ENCODE measurements around the gene MSX2.

The MSX2 gene

DNA sequence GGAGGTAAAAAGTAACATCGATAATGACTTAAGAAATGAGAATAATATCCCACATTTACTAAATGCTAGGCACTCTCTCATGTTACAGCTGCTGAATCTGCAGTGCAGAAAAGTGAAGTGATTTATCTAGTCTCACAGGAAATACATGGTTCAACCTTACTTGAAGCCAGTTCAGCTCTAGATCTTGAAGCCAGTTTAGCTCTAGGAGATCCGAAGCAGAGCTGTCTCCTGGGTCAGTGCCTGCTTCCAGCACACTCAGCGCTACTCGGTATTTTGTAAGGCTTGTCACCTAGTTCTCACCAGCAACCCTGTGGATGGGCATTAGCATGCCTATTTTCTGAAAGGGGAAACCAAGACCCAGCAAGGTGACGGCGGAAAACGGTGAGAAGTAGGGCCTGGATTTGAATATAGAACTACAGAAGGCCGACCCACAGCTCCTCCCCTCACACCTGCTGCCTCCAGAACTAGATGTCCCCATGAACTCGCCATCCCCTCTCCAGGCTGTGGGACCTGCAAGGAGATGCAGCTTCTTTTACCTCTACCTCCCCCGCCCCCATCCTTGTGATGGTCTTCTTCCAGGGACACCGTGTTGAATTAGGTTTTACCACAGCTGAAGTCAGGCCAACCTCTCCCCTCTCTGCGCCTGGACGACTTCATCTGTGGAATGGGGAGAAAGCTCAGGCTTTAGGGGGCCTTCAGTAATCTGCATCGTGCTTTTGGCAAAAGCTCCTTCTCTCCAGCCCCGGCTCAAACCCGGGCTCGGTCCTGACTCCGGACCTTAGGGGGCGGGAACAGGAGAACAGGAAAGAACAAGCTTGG lies 4.4 kb upstream of the MSX2 start:
- DNase-seq, result no peak

DNA sequence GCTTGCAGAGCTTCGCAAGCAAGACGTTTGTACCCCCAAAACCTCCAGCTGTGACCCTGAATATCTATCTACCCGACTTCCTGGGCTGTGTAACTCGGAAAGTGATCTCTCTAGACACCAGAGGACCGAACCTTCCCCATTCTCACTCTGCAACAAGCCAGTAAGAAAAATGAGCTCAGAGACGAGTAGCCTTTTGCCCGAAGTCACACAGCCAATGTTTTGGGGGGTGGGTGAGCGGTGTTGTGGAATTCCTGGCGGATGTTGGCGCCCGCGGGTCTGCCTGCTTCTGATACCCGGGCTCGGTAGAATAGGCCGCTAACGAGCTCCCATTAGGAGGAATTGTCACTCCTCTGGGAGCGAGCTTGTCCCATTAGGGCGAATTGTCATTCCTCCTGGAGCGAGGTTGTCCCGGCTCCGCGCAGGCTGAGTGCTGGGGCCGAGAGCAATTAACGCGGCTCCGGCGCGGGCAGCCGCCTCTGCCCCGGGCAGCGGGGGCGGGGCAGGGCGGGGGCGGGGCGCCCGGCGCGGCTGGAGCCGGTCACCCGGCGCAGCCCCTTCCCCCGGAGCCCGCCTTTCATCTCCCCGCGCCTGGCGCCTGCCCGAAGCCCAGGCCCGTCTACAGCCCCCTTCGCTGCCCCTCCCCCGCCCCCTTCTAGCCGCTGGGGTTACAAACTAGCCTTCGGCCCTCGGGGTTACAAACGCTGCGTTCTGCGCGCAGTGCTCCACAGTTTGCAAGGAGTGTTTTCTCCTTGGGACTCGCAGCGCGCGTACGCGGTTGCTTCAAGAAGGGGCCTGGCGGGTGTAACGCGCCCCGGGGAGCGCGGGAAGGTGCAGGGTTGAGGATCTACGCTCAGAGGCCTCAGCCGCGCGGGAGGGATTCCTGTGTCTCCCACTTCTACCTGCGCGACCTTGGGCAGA lies 3.5 kb upstream of the MSX2 start:
- no peak for DNase-seq

DNA sequence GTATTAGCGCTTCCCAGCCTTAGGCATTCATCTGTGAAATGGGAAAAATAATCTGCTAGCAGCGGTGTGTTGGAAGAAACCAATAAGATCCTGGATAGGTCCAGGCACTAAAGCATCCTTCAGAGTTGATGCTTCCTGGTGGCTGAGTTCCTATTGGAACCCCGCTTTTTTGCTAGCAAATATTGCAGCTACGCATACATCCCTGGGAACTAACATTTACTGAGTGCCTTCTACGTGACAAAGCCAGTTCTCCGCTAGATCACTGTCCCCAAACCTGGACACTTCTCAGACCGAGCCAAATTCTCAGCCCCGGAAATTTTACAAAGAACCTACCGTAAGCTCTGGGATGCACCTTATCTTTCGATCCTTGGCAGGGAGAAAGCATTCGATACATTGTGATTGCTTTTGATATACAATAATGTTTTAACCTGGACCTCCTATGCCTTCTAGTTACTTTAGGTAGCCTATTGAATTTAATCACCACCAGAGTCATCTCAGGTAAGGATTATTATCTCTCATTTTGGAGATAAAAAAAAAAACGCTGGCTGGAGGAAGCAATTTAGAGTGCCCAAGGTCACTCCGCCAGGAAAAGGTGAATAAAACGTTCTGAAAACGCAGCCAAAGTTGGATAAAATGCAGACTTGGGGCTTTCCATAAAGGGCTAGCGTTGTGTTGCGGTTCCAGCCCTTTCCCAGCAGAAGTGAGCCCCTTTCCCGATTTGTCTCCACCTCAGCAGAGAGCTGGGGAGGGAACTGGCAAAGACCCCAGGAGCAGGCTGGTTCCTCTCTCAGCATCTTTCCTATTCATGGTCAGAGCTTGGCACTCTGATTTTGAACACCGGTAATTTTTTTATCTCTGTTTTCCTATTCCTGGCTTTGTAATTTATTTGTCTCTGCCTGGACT lies 2.6 kb upstream of the MSX2 start:
- no peak for DNase-seq

DNA sequence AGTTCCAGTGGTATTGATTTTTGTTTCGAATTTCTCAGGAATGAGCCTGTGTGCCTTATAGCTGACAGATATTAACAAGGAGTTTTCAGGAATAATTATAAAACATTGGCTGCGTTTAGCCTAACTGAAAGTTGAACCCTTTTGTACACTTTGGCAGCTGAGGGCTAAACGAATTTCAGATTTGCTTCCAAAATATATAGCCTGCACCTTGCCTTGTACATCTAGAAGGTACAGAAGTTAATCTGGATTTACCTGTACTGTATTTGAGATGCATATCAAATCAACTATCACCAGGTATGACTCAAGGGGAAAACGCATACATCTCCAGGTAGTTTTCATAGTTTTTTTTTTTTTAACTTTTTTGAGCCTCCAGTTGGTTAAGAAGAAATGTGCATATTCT lies 1.9 kb upstream of the MSX2 start:
- no peak for DNase-seq

DNA sequence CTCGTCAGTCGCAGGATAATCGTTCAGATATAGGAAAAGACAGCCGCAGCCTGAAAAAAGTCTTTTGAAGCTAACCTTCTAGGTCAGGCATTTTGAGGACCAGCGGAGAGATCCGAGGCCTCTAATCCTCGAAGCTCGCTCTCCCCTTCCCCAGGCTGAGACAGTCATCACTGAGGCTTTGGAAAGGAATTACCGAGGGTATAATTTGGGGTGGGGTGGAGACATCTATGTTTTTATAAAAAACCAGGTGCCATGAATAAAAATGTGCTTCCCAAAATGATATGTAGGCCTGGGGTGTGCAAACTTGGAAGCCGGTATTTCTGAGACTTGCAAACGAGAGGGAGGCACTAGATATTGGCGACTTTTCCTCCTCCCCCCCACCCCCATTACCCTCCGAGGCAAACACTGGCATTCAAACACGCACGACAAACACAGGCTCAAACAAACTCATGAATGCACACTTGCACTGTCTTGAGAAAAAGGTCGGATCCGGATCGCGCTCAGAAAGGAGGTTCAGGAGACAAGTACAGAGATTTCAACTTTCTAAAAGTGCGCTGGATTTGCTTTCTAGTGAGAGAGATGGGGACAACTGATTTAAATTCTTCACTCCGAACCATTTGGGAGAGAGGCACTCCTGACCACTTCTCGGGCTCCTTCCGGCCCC lies 935 bp upstream of the MSX2 start:
- DNase-seq, result no peak

DNA sequence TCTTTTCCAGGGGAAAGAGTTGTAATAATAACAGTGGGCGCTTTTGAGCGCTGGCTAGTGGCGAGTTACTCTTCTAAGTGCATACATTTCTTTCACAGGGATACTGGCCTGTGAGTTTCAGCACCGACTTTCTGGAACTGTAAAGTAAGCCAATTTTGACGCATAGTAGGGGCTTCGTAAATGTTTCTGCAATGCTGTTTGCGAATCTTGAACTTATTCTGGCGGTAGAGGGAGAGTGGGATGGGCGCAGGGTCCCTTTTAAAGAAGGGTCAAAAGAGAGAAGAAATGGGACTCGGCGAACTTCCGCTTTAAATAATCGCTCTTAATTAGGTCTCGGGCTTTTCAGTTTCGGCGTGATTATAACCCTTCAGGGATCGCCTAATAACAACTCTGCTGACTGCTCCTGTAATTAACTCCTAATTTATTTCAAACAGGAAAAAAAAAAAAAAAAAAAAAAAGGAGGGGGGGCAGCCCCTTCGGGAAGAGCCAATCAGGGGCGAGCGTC lies 351 bp upstream of the MSX2 start:
- no peak for DNase-seq

DNA sequence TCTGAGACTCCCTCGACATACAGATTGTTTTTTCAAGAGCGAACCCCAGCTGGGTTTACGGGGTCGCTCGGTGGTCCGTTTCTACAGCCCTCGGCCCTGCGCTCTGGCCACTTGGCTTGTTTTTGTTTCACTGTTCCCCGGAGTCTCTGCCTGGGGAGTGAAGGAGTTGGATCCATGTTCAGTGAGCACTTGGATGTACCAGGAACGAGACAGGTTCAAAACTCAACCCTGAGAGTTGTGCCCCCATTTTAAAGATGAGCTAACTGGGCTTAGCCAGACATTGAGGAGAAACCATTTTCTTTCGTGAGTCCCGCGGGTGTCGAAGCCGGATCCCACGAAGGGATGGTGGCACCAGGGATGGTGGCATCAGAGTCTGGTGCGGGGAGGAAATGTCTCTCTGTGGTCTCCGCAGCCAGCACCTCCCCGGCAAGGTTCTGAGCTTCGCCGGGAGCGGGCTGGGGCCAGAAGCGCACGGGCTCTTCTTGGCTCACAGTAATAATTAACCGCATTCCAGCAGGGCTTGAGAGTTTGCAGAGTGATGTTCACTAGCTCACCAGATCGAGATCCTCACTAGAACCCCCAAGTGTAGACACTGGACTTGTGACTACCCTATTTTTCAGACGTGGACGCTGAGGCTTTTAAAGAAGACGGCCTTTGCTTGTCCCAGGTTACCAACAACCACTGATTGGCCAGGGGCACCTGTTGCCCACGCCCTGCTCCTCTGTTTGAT lies 1.0 kb downstream of the MSX2 start:
- DNase-seq, result no peak

DNA sequence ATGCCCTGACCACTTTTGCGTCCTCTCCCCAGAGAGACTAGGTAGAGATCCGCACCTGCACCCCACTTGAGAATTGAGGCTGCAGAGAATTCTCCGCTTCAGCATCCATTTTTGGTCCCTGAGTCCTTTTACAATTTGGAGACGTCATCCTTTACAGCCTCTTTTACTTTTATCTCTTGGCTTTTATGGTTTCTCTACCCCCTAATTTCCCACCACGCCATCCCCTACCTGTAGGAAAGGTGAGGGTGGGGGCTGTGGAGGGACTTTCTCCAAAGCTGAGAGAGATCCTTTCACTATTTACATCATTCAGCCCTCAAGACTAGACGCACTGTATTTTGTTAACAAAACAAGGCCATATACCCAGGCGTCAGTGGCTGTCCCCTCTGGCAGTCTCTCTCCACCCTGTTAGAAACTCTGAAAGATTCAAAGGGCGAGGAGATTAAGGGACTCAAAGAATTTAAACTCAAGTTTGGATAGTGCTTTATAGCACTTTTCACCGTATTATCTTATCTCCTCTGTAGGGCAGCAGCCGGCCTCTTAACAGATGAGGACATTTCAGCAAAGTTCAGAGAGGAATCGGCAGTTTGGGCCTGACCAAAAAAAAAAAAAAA lies 1.7 kb downstream of the MSX2 start:
- no peak for DNase-seq

DNA sequence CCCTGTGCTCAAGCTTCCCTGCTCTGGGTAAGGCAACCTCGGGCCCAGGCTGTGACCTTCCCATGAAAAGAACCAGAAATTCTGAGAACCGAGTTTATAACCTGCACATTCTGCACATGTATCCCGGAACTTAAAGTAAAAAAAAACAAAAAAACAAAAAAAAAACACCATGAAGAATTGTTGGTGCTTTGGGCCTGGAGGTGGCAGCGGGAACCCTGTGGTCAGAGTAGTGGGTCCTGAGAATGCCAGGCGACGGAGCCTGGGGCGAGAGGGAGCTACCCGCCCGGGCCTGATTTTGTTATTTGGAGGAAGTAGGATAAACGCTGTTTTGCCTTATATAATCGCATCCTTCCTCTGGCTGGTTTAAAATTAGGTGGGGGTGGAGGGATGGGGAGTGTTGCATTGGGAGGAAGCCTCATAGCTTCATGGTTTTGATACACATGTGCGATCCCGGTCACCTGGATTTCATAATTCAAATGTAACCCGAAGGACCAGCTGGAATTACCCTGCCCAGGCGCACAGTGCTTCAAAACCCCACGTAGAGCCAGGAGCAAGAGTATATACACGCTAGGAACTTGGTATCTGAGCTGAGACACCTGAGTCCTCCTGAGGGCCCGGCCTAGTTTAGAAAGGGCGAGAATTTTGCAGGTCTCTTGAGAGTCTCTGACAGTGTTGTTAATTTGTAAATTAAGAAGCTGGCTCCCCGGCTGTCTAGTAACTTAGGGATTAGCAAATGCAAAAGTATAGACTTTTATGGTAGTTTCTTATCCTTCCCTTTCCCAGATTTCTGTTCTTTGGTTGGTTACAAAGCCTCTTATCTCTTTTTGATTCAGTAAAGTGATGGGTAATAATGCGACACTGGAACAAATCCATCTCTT lies 2.8 kb downstream of the MSX2 start:
- no peak for DNase-seq

DNA sequence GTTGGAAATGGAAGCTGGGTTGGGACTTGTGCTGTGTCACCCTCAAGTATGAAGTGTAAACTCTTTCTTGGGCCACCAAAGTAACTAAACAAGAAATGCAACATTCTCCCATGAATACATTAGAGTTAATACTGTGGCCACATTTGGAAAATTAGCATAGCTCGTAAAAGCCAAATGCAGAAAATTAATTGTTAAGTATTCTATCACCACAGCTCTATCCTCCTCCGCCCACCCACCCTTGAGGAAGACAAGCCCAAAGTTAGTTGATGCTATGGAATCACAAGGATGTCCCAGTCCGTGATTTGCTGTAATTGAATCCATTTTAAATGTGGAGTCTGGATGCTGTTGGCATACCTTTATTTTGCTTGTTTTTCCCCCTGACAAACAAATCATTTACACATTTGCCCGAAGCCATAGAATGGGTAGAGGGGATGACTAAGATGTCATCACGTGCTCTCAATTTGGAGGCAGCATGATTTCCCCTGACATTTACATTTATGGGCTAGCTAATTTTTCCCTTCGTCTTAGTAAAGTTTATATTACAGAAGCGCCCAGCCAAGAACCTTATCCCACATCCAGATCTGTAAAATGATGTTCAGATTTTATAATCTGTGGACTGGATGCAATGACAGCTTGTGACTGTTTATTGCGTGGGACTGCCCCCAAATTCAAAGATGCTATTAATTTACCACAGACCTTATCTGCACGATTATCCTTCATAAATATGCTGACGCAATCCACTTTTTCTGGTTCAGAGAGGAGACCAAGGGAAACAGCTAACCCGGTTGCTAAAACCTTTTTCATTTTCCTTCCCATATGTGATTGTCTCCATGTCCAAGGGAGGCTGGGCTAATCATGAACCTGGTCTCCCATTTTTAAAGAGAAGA lies 3.7 kb downstream of the MSX2 start:
- no peak for DNase-seq

DNA sequence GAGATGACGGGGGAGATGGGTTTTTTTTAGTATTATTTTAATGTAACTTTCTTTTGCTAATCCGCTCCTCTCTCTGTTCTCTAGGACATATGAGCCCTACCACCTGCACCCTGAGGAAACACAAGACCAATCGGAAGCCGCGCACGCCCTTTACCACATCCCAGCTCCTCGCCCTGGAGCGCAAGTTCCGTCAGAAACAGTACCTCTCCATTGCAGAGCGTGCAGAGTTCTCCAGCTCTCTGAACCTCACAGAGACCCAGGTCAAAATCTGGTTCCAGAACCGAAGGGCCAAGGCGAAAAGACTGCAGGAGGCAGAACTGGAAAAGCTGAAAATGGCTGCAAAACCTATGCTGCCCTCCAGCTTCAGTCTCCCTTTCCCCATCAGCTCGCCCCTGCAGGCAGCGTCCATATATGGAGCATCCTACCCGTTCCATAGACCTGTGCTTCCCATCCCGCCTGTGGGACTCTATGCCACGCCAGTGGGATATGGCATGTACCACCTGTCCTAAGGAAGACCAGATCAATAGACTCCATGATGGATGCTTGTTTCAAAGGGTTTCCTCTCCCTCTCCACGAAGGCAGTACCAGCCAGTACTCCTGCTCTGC lies 4.8 kb downstream of the MSX2 start:
- no peak for DNase-seq

DNA sequence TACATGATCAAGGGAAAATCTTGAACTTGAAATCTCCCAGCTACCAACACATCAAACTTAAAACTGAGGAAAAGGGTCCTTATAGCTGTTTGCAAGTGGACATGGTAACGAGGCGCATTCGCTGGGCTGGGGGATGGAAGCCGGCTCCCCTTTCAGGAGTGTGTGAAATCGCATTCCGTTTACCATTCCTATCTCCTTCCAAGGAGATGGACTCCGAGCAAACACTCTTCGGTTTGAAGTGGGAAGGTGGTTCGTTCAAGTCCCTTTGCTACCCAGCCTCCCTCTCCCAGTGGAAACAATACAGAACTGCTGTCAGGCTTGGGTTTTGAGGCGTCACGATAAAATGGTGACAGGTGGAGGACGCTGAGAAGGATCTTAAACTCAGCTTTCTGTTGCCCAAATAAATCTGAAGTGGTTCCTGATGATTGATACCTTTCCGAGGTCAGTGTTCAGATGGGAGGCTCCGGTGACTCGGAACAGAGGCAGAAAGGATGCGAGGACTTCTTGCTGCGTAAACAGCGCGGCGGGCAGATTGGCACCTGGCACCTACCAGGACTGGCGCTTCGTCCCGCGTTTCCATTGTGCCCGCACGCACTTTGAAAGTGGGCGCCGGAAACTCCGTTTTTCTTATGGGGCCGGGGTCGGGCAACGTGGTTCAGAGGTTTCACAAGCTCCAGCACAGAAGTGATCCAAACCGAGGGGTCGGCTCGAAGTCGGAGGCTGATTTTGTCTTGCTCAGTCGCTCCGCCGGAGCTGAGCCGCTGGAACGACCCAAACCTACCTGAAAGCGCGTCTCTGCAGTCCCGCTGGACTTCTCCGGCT lies 7.0 kb downstream of the MSX2 start:
- no peak for DNase-seq

DNA sequence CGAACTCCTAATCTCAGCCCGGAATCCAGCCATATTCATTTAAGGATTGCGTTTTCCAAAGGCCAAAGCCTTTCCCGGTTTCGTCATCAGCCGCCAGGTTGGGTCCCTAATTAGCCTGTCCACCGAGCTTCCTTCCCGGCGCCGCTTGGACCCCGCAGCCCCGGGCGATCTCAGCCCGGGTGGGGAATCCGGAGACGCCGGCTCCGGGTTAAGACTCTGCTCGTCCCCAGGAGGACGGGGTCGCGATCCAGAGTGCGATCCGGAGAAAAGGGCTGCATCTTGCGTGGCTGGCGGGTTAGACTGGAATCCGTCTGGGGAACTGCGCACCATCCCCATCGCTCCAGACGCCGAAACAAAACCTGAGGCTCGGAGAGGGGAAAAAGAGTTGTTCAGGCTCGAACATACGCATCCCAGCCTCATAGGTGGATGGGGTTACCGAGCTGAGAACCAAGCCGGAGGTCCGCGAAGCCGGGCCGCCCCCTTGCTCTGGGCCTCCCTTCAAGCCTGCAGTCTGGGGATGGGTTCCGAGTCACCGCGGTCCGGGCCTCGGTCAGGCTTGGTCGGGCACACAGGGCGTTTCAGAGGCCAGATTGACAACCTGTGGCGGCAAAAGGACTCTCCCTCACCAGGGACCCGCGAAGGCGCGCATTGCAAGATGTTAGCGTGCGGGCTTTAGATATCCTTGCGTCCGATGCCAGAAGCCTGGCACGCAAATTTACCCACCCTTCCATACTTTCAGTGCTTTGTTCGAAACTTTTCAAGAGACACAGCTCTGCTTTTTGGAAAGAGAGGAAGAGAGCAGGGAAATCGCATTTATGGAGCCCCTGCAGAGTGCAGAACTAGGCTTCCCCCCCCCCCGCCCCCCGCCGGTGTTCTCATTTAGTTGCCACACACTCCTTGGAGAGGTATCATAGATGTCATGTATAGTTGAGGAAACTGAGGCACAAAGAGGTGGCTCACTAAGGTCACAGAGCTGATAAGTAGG lies 7.9 kb downstream of the MSX2 start:
- DNase-seq, result no peak

DNA sequence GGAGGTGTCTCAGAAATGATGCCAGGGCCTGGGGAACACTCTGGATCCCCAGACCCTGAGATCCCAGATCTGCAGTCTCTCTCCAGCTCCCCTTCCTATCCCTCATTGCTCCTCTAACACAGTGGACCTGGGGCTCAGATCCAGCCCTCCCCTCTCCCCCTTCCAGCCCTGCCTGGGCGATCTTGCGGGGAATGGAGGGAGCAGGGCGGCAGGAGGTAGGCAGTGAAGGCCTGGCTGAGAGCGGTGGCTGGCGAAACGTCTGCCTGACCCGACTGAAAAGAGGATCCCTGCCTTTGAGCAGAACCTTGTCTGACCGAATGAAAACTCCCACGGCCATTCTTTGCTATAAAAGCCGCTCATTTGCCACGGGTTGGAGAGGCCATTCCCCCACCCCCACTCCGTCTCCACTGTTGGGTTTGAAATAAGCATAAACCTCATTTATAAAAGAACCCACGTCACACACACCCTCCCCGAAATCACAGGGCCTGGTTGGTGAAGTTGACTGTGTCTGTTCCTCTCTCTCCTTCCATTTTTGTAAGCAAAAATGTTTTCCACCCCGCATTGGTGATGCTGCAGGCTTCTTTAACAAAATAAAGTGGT lies 8.8 kb downstream of the MSX2 start:
- DNase-seq, result no peak

DNA sequence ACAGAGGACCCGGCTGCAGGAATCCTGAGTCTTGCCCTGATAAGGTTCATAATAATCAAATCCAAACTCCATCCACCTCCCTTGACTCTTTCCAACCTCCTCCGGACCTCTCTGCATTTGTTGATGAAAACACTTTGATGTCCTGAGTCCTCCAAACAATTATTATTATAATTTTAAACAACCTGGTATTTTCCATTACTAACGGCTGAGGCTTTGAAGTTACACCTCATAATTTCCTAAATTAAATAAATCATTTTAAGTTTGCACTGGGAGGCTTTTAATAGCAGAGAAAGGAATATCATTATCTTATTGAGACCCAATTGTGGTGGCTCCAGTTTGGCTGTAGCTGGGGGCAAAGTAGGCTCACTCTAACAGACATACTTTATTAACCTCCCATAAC lies 9.5 kb downstream of the MSX2 start:
- no peak for DNase-seq

Measured in DMS153 (cell line).